H1 (cell line): ENCODE results near the gene SKIDA1. TPM values are rescaled to one million over a fixed set of nuclear protein-coding genes. Genes with fewer than 3 reads are reported as not detected.

ENCODE experiments used
- BCL11A ChIP-seq, 2 experiments: IDR thresholded peaks; one replicate each; pipeline ENCODE4 v1.6.1; 2011; ENCODE audit warnings: low read depth in 2 of 2, low read length in 2 of 2, mild to moderate bottlenecking in 2 of 2
- CHD2 ChIP-seq: IDR thresholded peaks from 2 replicates; pipeline ENCODE4 v1.6.1; 2012; ENCODE audit warnings: low read length, improper control_type of control experiment
- CREB1 ChIP-seq: IDR thresholded peaks from 2 replicates; pipeline ENCODE4 v1.6.1; 2012; ENCODE audit warnings: inconsistent platforms
- EGR1 ChIP-seq: IDR thresholded peaks from 2 replicates; pipeline ENCODE4 v1.6.1; 2011; ENCODE audit warnings: low read depth, low read length, borderline replicate concordance
- HDAC2 ChIP-seq, 2 experiments: fragments of 300-600 bp in 1 of 2; sonication (generic) in 1 of 2; IDR thresholded peaks; 2 replicates each; pipeline ENCODE4 v1.6.1; 2011 to 2012; ENCODE audit warnings: low read depth in 2 of 2, low read length in 2 of 2, mild to moderate bottlenecking in 2 of 2, moderate library complexity in 2 of 2, borderline replicate concordance in 1 of 2, inconsistent platforms in 1 of 2
- JUND ChIP-seq: IDR thresholded peaks from 2 replicates; pipeline ENCODE4 v1.6.1; 2011; ENCODE audit warnings: mild to moderate bottlenecking, improper control_type of control experiment, low read length
- RXRA ChIP-seq: IDR thresholded peaks from 2 replicates; pipeline ENCODE4 v1.6.1; 2011; ENCODE audit warnings: low read depth, mild to moderate bottlenecking, low read length, moderate library complexity; ENCODE audit not compliant: insufficient read depth
- SP2 ChIP-seq: IDR thresholded peaks from 2 replicates; pipeline ENCODE4 v1.6.1; 2012; ENCODE audit warnings: mild to moderate bottlenecking, low read length, inconsistent platforms
- TAF7 ChIP-seq: optimal IDR thresholded peaks from 2 replicates; pipeline ENCODE3; 2011; ENCODE audit warnings: low read depth, mild to moderate bottlenecking, inconsistent platforms, low read length, moderate library complexity, borderline replicate concordance
- TCF12 ChIP-seq: IDR thresholded peaks from 2 replicates; pipeline ENCODE4 v1.6.1; 2011; ENCODE audit warnings: low read depth, mild to moderate bottlenecking, low read length
- polyA plus RNA-seq, 7 experiments: library from polyadenylated mRNA; depleted of rRNA in 3 of 7; stranded (reverse) in 5 of 7; unstranded in 2 of 7; fragments of >200 nt in 5 of 7; fragments of 200-250 nt in 2 of 7; gene quantifications; 1 replicate in 5 of 7; 2 replicates in 1 of 7; 4 replicates in 1 of 7; pipeline versions ENCODE4 v1.2.1 to v1.2.3, GENCODE V29; 2011 to 2013; ENCODE audit warnings: missing spikeins in 2 of 7, mixed read lengths in 2 of 7
- total RNA-seq: library from RNA; stranded (reverse); fragmentation: NEBNext Ultra II Directional; extraction: Animal tissue kit (Norgen Biotek cat#: 25700); gene quantifications from 2 replicates; pipeline ENCODE4 v1.2.1, GENCODE V29; 2021
- TF ChIP-seq, protein P1 (sequence below): fragments of 300-600 bp; sonication (generic); IDR thresholded peaks from 2 replicates; pipeline ENCODE4 v1.7.1; 2012; ENCODE audit warnings: low read length, moderate library complexity, mild to moderate bottlenecking, inconsistent platforms; ENCODE audit not compliant: insufficient replicate concordance
- TF ChIP-seq, protein P2 (sequence below): IDR thresholded peaks from 2 replicates; pipeline ENCODE4 v1.6.1; 2012; ENCODE audit warnings: inconsistent platforms

Gene SKIDA1
- total and polyA plus RNA-seq, 2 of the 8 experiments (the other 6 are each of a cell fraction or from before 2014, with no cell fraction given) = 1.5 to 8.0 TPM

GRCh38 chr10:21505711-21506278 lies 19.7 kb downstream of the SKIDA1 start (continued):
- TF ChIP-seq, protein P1, sequence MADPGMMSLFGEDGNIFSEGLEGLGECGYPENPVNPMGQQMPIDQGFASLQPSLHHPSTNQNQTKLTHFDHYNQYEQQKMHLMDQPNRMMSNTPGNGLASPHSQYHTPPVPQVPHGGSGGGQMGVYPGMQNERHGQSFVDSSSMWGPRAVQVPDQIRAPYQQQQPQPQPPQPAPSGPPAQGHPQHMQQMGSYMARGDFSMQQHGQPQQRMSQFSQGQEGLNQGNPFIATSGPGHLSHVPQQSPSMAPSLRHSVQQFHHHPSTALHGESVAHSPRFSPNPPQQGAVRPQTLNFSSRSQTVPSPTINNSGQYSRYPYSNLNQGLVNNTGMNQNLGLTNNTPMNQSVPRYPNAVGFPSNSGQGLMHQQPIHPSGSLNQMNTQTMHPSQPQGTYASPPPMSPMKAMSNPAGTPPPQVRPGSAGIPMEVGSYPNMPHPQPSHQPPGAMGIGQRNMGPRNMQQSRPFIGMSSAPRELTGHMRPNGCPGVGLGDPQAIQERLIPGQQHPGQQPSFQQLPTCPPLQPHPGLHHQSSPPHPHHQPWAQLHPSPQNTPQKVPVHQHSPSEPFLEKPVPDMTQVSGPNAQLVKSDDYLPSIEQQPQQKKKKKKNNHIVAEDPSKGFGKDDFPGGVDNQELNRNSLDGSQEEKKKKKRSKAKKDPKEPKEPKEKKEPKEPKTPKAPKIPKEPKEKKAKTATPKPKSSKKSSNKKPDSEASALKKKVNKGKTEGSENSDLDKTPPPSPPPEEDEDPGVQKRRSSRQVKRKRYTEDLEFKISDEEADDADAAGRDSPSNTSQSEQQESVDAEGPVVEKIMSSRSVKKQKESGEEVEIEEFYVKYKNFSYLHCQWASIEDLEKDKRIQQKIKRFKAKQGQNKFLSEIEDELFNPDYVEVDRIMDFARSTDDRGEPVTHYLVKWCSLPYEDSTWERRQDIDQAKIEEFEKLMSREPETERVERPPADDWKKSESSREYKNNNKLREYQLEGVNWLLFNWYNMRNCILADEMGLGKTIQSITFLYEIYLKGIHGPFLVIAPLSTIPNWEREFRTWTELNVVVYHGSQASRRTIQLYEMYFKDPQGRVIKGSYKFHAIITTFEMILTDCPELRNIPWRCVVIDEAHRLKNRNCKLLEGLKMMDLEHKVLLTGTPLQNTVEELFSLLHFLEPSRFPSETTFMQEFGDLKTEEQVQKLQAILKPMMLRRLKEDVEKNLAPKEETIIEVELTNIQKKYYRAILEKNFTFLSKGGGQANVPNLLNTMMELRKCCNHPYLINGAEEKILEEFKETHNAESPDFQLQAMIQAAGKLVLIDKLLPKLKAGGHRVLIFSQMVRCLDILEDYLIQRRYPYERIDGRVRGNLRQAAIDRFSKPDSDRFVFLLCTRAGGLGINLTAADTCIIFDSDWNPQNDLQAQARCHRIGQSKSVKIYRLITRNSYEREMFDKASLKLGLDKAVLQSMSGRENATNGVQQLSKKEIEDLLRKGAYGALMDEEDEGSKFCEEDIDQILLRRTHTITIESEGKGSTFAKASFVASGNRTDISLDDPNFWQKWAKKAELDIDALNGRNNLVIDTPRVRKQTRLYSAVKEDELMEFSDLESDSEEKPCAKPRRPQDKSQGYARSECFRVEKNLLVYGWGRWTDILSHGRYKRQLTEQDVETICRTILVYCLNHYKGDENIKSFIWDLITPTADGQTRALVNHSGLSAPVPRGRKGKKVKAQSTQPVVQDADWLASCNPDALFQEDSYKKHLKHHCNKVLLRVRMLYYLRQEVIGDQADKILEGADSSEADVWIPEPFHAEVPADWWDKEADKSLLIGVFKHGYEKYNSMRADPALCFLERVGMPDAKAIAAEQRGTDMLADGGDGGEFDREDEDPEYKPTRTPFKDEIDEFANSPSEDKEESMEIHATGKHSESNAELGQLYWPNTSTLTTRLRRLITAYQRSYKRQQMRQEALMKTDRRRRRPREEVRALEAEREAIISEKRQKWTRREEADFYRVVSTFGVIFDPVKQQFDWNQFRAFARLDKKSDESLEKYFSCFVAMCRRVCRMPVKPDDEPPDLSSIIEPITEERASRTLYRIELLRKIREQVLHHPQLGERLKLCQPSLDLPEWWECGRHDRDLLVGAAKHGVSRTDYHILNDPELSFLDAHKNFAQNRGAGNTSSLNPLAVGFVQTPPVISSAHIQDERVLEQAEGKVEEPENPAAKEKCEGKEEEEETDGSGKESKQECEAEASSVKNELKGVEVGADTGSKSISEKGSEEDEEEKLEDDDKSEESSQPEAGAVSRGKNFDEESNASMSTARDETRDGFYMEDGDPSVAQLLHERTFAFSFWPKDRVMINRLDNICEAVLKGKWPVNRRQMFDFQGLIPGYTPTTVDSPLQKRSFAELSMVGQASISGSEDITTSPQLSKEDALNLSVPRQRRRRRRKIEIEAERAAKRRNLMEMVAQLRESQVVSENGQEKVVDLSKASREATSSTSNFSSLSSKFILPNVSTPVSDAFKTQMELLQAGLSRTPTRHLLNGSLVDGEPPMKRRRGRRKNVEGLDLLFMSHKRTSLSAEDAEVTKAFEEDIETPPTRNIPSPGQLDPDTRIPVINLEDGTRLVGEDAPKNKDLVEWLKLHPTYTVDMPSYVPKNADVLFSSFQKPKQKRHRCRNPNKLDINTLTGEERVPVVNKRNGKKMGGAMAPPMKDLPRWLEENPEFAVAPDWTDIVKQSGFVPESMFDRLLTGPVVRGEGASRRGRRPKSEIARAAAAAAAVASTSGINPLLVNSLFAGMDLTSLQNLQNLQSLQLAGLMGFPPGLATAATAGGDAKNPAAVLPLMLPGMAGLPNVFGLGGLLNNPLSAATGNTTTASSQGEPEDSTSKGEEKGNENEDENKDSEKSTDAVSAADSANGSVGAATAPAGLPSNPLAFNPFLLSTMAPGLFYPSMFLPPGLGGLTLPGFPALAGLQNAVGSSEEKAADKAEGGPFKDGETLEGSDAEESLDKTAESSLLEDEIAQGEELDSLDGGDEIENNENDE = no peak
- TF ChIP-seq, protein P2, sequence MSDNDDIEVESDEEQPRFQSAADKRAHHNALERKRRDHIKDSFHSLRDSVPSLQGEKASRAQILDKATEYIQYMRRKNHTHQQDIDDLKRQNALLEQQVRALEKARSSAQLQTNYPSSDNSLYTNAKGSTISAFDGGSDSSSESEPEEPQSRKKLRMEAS = no peak
- TF ChIP-seq JUND = no peak
- TF ChIP-seq CHD2 = no peak
- TF ChIP-seq BCL11A (IDR thresholded peaks at IDR 0.05; ENCODE audit: low read depth in 2 of 2, low read length in 2 of 2) = no peak
- TF ChIP-seq TAF7 = no peak
- no peak for TF ChIP-seq RXRA
- TF ChIP-seq SP2 = no peak
- no peak for TF ChIP-seq CREB1
- no peak for TF ChIP-seq HDAC2 (IDR thresholded peaks at IDR 0.05; ENCODE audit: borderline replicate concordance in 1 of 2, low read depth in 2 of 2, low read length in 2 of 2)
- TF ChIP-seq EGR1 = no peak
- TF ChIP-seq TCF12 = no peak
